ENCODE results near the gene MAT2B. TPM values are rescaled to one million over a fixed set of nuclear protein-coding genes. Genes with fewer than 3 reads are reported as not detected.

Gene MAT2B
- polyA plus RNA-seq, 3 donors = 117 to 124 (median 120) TPM

- DNase-seq (ENCODE audit: low read depth in 3 of 3, low spot score in 2 of 3) = no peak
These were observed 43.2 kb downstream of the MAT2B start for GRCh38 chr5:163548649-163549048.

- DNase-seq (ENCODE audit: low read depth in 3 of 3, low spot score in 2 of 3) = no peak
These were observed 45.7 kb downstream of the MAT2B start for GRCh38 chr5:163551156-163551555.

GRCh38 chr5:163552536-163552935, 47.1 kb downstream of the MAT2B start:
- no peak for DNase-seq (ENCODE audit: low read depth in 3 of 3, low spot score in 2 of 3)

GRCh38 chr5:163561339-163561738, 55.9 kb downstream of the MAT2B start:
- no peak for DNase-seq (ENCODE audit: low read depth in 3 of 3, low spot score in 2 of 3)

- DNase-seq (ENCODE audit: low read depth in 3 of 3, low spot score in 2 of 3) = no peak
These were observed 56.7 kb downstream of the MAT2B start for GRCh38 chr5:163562071-163562470.

GRCh38 chr5:163563112-163563511, 57.7 kb downstream of the MAT2B start:
- DNase-seq (ENCODE audit: low read depth in 3 of 3, low spot score in 2 of 3) = no peak

- no peak for DNase-seq (ENCODE audit: low read depth in 3 of 3, low spot score in 2 of 3)
These were observed 58.5 kb downstream of the MAT2B start for GRCh38 chr5:163563880-163564279.

GRCh38 chr5:163564321-163564938, 59.0 kb downstream of the MAT2B start:
- peak in 1 of 3 donors; percentile 58 for DNase-seq (ENCODE audit: low read depth in 3 of 3, low spot score in 2 of 3)

- no peak for DNase-seq (ENCODE audit: low read depth in 3 of 3, low spot score in 2 of 3)
These were observed 60.1 kb downstream of the MAT2B start for GRCh38 chr5:163565492-163565891.

GRCh38 chr5:163565931-163566608, 60.7 kb downstream of the MAT2B start:
- no peak for DNase-seq (ENCODE audit: low read depth in 3 of 3, low spot score in 2 of 3)

- DNase-seq (ENCODE audit: low read depth in 3 of 3, low spot score in 2 of 3) = no peak
These were observed 61.3 kb downstream of the MAT2B start for GRCh38 chr5:163566678-163567077.

GRCh38 chr5:163567811-163568210, 62.4 kb downstream of the MAT2B start:
- DNase-seq (ENCODE audit: low read depth in 3 of 3, low spot score in 2 of 3) = no peak

Other genes starting within 250 kb of the MAT2B start
- gene CCNG1, start 68.0 kb upstream of the MAT2B start, polyA plus RNA-seq (ENCODE audit: insufficient read length in 3 of 3) = 100 to 1,000 TPM; 225 to 231 (median 229) TPM
- 10 to 100 TPM; 54.9 to 60.3 (median 56.5) TPM for gene NUDCD2, start 45.5 kb upstream of the MAT2B start, polyA plus RNA-seq (ENCODE audit: insufficient read length in 3 of 3)
- 10 to 100 TPM; 21.5 to 24.7 (median 24.6) TPM for gene HMMR, start 45.0 kb upstream of the MAT2B start, polyA plus RNA-seq (ENCODE audit: insufficient read length in 3 of 3)

All from right renal cortex interstitium (tissue), 3 donors.